ENCODE measurements around the gene ATOSB.
A peak's percentile ranks its signal among the peaks of the same experiment; 100 is the strongest.

ATOSB gene

DNA sequence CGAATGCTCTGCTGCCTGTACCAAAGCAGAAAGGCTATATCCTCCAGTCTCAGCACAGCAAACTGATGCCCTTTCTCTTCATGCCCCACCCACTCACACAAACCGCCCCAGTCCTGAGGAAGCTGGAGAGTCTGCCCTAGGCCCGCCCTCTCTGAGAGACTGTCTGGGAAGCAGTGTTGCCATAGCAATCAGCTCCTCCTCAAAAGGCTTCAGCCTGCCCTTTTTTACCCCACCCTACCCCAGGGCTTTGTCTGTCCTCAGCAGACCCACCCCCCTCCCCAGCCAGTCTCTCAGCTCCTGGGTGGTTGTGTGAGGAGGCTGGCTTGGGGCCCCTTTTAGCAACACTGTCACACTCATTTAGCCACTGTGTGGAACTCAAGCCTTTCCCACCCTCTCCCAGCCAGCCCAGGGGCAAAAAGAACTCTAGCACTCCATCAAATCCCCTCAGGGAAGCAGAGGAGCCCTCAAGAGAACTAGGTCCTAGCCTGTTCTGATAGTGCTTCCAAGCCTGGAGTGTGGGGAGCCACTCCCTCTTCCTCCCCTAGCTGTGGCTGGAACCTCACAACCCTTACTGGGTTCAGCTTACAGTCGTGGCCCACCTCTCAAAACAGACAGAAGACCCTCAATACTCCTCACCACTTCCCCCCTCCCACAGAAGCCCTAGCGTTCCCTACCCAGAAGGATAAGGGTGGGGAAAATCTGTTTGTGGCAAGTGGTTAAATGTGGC lies 1.4 kb downstream of the ATOSB start:
- peak; percentile 74 for DNase-seq (ENCODE audit: low read depth, low spot score)

DNA sequence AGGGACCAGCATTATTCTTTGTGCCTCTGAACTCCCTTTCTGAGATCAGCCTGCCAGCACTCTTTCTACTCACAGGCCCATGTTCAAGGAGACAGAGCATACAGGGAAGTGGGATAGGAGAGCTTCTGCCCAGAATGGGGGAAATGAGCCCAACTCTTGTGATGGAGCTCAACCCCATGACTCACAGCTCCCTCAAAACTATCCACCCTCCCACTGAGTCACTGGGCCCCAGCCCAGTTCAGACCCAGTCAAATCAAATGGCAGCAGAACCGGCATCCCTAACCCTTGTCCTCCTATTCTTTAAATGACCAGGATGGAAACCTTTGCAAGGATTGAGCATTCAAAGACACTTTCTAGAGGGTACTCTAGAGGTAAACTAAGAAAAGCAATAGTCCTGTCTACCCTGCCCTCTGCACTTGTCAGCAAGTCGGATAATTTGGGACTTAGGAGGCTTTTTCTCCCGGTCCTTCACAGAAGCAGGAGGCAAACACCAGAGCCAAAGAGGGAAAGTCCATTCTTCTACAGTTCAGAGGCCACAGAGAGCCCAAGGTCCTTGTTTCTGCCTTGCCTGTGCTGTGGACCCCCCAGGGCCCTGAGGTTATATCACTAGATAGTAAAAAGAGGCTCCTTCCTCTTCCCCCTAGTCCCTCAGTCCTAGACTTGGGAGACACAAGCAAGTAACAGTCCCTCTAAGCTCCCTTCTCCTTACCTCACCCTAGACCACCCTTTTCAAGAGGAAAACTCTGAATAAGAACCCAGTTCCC lies 3.2 kb downstream of the ATOSB start:
- no peak for DNase-seq (ENCODE audit: low read depth, low spot score)

DNA sequence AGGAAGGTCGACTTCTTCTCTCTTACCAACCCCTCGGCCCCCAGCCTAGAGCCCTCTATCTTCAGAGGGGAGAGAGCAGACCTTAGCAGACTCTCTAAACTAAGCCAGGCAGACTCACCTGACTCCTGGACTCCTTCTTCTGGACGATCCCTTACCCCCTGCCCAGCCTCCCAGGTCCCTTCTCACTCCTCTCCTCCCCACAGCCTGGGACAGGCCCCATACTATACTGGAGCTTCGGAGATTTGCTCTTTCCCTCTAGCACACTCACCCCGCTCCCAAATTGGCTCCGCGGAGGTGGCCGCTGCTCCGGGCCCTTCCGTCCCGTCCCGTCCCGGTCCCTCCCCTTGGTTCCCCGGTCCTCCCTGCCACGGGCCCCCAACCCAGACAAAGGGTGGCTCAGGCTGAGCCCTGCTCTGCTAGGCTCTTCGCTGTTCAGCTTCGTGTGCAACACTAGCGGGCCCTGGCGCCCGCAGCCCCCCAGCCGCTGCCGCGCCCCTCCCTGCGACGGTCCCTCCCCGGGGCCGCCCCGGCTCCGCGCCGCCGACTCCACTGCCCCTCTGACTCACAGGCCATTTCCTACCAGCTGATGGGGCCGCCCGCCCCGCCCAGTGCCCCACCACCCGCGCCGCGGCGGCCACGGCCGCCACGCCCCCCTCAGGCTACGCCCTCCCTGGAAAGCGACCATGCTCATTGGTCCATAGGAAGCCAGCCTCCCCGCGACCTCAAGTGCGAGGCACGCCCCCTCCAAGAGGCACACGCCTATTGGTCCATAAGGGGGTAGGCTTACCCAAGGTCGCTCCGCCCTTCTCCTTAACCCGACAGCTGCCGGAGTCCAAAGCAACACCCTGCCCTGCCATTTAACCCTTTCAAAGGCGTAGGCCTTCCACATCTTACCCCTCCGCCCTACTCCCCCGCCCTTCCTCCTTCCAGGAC lies 4.4 kb downstream of the ATOSB start:
- peak; percentile 89 for DNase-seq (ENCODE audit: low read depth, low spot score)

DNA sequence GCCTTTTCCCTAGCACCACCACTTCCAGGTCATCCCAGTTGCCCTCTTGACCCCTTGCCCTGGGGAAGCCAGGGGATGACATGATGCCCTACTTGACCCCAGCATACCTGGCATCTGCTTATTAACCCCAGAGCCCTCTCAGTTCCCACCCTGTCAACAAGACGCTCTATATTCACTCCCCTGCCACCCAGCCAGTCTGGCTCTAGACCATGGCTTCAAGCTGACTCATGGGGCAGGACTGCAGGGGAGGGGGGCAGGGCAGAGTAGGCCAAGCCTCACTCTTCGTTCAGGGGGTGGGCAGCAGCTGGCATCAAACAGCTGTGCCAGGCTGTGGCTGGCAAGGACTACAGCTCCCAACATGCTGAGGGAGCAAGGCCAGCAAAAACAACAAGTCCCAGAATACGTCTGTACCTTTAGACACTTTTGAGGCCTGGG lies 5.3 kb downstream of the ATOSB start:
- DNase-seq (ENCODE audit: low read depth, low spot score) = no peak

DNA sequence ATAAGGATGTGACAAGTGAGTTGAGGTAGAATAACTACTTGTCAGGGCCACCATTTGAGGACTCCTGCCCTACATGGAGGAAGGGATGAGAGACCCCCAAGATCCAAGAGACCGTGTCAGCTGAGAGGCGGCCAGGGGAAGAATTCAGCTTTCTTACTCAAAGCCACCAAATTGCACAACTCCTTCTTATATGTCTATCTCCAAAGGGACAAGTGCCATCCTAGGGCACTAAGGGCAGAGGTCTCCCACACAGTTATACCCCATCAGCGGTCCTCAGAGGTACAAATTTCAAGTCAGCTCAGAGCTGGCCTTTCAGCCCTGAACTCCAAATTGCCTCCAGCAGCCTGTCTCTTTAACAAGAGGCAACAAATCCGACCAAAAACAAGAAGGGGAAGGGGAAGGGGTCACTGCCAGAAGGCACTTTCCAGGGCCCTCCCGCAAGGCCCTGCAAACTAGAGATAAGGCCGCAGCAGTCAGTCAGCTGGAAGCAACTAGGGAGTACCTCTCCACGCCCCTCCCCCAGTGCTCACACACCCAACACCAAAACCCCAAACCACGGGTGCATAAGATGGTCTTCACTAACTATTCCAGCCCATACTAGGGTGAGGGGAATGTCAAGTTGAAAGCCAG lies 6.6 kb downstream of the ATOSB start:
- no peak for DNase-seq (ENCODE audit: low read depth, low spot score)

DNA sequence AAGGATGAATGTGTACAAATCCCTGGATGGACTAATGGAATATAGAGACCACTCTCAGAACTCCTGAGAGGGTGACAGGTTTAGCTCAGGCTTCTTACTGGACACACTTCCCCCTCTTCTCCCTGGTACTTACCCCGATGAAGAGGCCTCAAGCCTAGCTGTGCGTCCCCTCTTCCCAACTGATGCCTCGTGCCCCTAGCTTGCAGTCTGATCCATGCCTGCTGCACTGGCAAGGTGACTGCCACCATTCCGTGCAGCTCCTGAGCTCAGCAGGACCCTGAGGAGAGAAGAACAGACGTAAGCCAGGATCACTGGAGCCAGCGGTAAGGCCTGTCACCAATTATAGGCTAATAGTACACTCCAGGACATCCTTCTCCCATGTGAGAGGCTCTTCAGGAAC lies 7.2 kb downstream of the ATOSB start:
- DNase-seq (ENCODE audit: low read depth, low spot score) = no peak

DNA sequence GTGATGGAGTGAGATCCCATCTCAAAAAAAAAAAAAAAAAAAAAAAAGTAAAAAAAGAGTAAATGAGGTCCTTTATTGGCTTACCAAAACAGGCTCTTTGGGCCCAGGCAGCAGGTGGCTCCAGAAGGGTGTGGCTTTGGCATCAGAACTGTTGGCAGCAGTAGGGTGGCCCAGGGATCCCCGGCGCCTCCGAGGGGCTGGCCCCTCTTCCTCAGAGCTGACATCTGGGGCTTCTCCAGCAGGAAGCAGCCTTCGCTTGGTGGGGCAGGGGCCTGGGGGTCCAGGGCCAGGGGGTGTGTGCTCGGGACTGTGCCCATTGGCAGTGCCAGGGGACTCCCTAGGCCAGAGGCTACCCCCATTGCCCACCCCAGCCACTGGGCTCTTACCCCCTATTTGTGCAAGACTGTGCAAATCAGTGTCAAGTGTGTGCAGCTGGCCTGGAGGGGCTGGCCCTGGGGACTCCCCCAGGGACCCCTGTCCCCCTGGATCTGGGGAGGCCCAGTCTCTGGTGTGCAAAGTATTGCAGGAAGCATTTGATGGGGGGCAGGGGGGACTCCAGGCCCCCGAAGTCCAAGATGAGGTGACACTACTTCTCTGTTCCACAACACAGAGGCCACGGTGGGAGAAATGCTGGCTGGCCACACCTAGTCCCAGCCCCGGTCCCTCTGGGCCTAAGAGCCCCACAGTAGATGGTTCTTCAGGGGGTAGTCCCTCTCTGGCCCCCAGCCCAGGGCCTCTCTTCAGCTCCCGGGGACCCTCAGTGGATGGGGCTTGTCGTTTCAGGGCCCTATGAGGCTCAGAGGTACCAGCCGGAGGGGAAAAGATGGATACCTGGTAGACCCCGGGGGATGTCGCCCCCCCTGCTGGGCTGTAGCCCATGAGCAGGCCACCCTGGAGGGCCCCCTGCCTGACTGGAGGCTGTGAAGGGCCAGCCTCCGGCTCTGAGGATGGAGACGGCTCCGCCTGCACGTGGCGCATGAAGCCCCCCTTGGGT lies 8.1 kb downstream of the ATOSB start:
- DNase-seq (ENCODE audit: low read depth, low spot score) = no peak

DNA sequence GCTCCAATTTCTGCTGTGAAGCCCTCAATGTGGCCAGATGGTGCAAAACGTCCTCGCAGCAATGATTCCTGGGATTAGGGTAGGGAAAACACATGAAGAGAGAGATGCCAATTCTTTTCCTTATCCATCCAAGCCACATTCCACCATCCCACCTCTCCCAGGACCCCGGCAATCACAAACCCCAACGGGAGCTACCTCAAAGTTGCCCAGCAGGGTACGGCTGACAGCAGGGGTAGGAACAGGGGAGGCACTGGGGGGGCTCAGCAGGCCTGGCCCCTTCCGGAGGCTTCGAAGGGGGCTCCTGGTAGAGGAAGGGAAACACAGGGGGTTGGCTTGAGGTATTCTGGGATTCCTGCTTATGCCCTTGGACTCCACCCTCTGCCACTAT lies 9.3 kb downstream of the ATOSB start:
- no peak for DNase-seq (ENCODE audit: low read depth, low spot score)

DNA sequence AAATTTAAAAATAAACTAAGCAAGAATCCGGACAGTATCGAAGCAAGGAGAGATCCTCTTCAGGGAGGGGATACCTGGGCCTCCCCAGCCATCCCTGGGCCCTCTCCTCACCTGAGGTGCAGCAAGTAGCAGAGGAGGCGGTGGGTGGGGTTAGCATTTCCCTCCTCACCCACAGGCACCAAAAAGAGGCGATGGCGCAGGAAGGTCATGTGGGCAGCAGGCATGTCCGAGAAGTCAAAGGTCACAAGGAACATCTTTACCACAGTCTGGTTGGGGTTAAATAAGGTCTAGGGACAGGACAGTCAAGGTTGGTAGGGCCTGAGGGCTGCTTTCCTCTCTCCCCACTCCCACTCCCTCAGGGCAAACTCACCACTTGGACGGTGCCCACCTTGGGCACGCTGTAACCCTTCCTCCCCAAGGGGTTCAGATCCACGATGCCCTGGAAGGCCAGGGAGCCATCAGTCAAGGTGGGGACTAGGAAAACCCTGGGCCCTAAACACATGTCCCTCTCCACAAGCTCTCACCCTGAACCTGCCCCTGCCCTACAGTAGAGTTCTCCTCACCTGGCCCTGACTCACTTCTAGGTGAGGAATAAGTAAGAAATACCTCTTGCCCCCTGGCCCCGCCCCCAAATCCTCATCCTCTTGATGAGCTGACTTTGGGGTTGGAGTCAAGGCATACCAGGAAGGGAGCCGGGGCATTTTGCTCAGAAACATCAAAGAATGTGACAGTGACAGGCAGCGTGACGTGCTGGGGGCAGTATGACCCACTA lies 9.9 kb downstream of the ATOSB start:
- no peak for DNase-seq (ENCODE audit: low read depth, low spot score)

DNA sequence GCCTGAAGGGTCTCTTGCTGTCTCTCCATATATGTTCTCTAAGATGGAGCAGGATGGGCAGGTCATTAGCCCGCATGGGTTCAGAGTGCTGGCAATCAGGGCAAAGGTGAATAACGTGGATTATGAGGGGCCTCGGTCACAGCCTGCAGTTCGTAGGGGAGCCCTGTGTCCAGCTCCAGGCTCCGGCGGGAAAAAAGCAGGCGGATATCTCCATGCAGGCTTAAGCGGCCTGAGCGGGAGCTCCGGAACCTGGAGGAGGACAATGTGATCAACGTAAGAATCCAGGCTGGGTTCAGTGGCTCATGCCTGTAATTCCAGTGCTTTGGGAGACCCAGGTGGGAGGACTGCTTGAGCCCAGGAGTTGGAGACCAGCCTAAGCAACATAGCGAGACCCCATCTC lies 10.5 kb downstream of the ATOSB start:
- no peak for DNase-seq (ENCODE audit: low read depth, low spot score)

DNA sequence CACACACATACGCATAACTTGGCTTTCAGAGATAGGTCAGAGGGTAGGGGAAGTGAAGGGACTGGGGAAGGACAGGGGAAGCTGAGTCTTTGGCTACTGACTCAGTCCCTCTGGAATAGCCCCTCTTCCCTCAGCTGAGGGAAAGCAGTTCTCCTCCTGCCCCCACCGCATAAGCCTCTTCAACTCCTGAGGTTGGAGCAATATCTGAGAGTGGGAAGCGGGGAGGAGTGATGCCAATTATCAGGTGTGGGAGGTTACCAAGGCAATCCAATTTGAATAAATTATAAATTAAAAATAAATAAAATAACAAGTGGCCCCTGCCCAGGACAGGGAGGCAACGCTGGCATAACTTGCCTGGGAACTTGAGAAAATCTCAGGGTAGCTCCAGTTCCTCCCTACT lies 11.1 kb downstream of the ATOSB start:
- DNase-seq (ENCODE audit: low read depth, low spot score) = no peak

DNA sequence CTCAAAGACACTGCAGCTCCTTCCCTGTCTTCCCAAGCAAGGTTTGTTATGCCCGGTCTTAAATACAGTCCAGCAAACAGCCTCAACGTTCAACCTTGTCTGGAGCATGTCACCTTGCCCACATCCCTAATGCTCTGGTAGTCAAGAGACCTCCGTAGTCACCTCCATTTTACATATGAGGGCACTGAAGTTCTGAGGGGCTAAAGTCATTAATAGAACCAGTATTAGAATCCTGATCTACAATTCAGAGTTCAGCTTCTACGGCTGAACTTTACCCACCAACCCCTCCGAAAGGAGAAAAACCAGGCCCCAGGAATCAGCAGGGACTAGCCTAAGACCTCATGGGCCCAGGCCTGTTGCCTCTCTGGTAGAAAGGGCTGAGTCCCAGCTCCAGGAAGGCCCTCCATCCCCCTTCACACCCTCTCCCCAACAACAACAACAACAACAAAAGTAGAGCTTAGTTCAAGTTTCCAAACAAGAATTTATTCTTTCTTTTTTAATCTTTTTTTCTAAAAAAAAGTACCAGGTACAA lies 11.9 kb downstream of the ATOSB start:
- DNase-seq (ENCODE audit: low read depth, low spot score) = no peak

DNA sequence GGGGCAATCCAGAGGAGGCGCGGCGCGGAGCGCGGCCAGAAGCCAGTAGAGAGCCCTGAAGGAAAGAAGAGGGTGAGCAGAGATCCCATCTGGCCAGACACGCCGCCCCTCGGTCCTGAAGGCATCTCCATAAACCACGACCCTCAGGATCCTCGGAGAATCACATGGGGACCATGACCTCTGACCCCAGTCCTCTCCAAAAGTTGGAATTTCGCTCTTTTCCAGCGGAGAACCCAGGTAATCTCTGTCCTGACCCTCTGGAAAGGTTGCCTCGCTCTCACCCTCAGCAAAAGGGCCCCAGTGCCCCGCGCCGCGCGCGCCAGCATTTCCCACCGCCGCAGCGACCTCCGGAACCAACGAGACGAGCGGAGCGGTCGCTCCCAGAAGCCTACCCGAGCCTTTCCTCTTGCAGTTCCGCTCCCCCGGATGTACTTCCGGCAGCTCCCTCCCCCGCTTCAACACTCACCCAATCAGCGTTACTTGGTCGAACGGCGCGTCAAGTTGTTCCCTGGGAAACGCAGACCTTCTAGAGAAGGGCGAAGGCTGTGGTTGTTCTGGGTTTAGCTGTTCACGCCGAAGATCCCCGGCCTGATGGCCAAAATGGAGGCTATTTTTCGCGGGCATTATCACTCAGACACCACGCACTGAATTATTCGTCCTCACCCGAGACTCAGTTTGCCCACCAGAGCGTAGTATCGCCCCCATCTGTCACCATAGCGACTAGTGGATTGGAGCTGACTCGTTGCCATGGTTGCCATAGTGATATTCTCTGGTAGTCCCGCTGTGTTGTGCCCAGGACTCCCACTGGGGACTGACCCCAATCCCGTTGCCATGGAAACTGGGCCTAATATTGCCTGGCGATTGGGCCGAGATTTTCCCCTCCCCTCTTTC lies 12.6 kb downstream of the ATOSB start, which contains the start of gene STOML2:
Gene STOML2 (minus strand): TSS at position 363 of the 891 bp plus-strand sequence. CDS start 37 bp downstream, at position 326.
- DNase-seq (ENCODE audit: low read depth, low spot score) = peak; percentile 91

DNA sequence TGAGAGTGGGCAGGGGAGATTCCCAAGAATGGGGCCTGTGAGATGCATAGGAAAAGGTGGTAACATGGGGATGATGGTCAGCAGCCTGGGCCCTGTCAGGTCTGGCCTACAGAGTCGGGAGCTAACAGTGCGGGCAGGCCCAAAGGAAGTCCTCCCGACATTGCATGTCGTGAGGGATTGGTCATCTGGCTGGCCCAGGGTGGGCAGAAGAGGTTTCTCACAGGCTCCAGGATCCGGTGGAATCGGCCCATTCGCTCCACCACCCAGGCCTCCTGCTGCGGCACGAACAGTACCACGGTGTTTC lies 13.2 kb downstream of the ATOSB start:
- no peak for DNase-seq (ENCODE audit: low read depth, low spot score)

DNA sequence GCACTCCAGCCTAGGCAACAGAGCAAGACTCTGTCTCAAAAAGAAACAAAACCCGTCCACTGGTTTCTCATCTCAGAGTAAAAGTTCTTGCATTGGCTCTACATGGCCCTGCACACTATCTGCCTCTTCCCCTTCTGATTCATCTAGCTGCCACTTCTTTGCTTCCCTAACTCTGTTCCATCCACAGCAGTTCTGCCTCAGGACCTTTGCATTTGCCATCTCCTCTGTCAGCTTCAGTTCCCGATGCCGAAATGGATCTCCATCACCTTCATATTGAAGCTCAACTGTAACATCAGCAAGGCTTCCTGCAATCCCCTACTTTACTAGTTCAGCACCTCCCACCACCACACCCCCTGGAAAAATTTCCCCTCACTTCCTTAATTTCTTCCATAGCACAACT lies 18.1 kb downstream of the ATOSB start:
- DNase-seq (ENCODE audit: low read depth, low spot score) = no peak

DNA sequence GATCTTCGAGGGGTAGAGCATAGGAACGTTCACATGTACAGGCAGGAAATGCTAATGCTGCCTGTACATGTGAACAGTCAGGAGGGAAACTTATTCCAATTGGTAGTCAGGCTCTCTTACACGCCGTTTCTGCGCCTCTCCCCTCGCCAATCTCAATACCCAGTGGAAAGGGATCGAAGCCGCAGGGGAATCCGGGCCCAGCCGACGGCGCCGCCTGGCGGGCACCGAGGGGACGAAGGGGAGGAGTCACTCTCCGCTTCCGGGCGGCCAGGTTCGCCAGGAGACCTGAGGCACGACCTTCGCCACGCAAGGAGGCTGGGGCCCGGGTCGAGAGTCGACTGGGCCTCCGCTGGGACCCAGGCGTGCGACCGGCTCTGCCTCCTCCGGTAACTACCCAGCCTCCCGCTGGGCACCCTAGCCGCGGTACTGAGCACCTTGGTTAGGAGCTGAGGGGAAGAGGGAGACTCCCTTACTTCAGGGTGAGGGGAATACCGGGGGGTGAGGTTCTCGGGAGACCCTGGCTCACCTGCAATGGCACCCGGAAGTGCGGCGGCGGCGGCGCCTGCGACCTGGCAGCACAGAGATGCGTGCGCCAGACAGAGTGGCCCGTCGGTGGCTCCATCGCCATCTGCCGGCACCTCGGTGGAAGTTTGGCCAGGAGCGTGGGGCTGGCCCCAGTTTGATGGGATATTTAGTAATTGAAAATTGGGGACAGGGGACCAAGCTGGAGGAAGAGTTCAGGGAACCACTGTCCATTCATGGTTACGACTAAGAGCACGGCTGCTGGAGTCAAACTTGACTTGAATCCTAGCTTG lies 19.4 kb downstream of the ATOSB start, which contains the start of gene PIGO:
Gene PIGO (minus strand): TSS at position 557 of the 815 bp plus-strand sequence. CDS start 1,026 bp downstream, outside the sequence.
- DNase-seq (ENCODE audit: low read depth, low spot score) = no peak

DNA sequence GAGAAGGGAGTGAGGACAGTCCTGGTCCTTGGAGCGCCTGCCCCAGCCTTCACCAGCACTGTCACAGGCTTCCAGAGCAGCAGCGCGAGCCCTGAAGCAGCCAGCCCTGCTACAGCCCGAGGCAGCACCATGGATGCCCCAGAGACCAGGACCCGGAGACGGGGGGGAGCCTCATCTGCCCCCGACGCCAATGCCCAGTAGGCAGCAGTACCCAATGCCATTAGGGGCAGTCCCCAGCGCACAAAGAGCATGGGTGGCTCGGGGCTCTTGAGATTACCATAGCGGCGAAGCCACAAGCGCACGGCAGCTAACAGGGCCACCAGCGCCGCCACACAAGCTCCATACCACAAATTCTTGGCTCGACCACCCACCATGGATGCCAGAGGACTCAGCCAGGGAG lies 24.1 kb downstream of the ATOSB start:
- no peak for DNase-seq (ENCODE audit: low read depth, low spot score)

All from brain pericyte (primary cell).